GM18520 (cell line): Measurements from ENCODE around the gene CTBP2.
"Not testable (repeated sequence)": the region's sequence is repeated elsewhere in the genome, so short reads cannot be mapped to it uniquely, and the experiment has no call there.

Experiments used
- ATAC-seq: cut with Tn5 transposase; IDR thresholded peaks from one replicate; pipeline ENCODE4 v1.9.1; 2021; ENCODE audit not compliant: unreplicated experiment

CTBP2 gene

GRCh38 chr10:125186431-125187170 is 26.2 kb upstream of the CTBP2 start:
- ATAC-seq, result no peak

DNA sequence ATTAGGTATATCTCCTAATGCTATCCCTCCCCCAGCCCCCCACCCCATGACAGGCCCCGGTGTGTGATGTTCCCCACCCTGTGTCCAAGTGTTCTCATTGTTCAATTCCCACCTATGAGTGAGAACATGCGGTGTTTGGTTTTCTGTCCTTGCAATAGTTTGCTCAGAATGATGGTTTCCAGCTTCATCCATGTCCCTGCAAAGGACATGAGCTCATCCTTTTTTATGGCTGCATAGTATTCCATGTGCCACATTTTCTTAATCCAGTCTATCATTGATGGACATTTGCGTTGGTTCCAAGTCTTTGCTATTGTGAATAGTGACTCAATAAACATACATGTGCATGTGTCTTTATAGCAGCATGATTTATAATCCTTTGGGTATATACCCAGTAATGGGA is 18.7 kb upstream of the CTBP2 start:
- ATAC-seq, result not testable (repeated sequence)

GRCh38 chr10:125177641-125178640 is 17.6 kb upstream of the CTBP2 start:
- no peak for ATAC-seq

GRCh38 chr10:125175807-125176206 is 15.4 kb upstream of the CTBP2 start:
- no peak for ATAC-seq

DNA sequence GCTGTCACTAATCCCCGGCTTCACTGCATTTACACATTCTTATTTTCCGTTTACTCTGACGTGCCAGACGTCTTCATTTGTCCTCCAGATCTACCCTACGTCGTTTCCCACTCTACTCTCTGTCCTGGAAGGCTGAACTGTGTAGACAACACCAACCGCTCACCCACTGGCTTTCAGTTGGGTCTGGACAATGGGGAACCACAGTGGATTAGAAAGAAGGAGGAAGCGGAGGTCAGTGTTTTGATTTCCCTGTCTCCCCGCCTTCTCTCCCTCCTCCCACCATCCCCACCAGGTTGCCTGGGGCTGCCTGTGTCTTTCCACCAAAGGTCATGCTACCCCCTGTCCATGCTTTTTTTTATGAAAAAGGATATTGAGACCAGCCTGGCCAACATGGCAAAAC is 14.0 kb upstream of the CTBP2 start:
- ATAC-seq, result no peak

DNA sequence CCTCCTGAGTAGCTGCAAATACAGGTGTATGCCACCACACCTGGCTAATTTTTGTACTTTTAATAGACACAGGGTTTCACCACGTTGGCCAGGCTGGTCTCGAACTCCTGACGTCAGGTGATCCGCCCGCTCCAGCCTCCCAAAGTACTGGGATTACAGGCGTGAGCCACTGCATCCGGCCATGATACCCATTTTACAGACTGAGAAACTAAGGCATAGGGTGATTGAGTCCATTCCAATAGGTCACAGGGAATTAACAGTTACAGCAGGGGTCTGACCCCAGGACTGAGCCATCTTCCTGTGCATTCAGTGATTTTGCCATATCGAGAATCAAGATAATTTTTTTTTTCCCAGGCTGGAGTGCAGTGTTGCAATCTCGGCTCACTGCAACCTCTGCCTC is 12.3 kb upstream of the CTBP2 start:
- no peak for ATAC-seq

DNA sequence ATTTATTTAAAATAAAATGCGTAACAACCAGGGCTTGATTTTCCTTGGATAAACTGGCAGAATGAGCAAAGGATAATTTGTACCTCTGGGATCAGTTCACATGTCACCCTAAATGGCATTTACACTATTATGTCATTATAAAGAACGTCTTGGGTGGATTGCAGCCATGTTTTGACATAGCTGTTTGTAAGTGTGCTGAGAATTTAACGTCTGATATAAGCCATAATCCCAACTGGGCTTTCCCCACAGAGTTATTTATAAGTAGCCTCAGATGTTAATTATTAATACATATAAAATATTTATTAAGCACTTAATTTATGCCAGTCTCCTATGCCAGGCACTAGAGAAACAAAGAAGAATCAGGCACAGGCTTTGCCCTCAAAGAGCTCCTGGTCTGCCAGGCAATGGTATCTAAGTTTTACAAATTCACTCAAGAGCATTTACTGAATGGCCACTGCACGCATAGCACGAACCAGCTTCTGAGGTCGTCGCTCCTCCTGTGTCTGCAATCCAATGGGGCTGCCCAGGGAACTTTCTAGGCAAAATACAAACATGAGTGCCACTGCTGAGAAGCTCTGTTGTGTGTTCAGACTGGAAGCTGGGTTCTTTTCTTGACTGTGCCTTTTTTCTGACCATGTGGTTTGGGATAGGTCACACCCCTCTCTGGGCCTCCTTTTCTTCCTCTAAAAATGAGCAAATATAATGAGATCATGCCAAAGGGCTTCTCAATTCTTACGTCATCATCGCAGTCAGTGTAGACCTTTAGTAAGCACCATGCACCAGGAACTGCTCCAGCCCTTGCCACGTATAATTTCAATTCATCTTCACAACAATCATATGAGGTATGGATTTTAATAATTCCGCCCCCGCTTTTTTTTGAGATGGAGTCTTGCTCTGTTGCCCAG is 11.3 kb upstream of the CTBP2 start:
- no peak for ATAC-seq

GRCh38 chr10:125169915-125170314 is 9.6 kb upstream of the CTBP2 start:
- no peak for ATAC-seq

DNA sequence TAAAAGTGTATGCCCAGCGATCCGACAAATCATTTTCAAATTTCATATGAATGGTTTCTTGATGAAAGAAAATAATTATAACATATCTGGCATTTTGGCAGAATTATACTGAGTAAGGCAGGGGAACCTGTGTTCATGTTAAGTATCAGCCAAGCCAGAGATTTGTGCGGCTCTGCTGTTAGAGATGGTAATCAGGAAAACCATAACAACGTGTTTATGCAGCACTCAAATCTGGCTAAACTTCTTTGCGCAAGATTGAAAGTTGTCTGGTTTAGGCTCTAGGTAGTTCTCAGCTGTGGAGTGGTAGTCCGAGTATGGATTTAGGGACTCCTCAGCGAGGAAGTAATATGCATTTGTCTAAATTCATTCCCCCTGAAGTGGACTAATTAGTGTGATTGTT is 8.9 kb upstream of the CTBP2 start:
- ATAC-seq, result no peak

DNA sequence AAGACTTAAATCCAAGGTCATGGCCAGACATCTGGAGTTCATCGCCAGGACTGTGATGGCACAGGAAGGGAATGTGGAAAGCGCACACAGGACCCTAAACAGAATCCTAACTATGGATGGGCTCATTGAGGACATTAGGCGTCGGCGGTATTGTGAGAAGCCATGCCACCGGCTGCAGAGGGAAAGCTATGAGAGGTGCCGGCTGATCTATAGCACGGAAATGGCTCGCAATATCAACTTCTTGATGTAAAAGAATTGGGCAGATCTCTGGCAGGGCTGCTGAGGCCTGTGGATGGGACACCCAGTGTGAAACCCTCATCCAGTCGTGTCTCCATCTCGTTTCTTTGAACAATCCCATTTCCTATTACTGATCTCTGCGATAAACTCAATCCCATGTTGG is 6.3 kb upstream of the CTBP2 start:
- no peak for ATAC-seq

GRCh38 chr10:125165584-125166573 is 5.5 kb upstream of the CTBP2 start:
- ATAC-seq, result no peak

DNA sequence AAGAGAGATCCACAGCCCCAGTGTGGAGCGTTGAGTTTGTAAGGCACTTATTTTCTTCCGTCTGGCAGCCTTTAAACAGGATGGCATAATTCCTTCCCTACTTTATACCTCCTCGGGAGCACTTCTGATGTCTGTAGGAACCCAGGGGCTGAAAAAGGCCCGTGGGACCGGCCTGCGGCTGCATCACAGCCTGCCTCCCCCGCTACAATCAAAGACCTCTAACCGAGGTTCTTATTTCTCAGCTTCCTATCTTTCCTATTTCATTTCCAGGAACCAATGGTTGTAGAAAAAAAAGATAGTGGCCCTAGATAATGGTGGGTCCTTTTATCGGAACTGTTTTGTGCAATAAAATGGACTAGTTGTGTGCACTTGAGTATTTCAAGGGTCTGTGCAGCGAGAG is 4.1 kb upstream of the CTBP2 start:
- ATAC-seq, result no peak

DNA sequence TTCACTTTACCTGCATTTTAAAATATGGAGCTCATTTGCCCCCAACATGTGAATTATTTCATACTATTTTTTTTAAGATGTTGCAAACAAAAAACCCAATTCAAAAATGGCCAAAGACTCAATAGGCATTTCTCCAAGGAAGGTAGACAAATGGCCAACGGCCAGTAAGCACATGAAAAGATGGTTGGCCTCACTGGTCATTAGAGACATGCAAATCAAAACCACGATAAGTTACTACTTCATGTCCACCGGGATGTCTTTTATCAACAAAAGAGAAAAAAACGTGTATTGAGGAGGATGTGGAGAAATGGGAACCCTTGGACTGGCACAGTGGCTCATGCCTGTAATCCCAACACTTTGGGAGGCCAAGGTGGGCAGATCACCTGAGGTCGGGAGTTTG is 3.4 kb upstream of the CTBP2 start:
- ATAC-seq, result no peak

- not testable (repeated sequence) for ATAC-seq
Observed at GRCh38 chr10:125163312-125163711, 2.9 kb upstream of the CTBP2 start.

DNA sequence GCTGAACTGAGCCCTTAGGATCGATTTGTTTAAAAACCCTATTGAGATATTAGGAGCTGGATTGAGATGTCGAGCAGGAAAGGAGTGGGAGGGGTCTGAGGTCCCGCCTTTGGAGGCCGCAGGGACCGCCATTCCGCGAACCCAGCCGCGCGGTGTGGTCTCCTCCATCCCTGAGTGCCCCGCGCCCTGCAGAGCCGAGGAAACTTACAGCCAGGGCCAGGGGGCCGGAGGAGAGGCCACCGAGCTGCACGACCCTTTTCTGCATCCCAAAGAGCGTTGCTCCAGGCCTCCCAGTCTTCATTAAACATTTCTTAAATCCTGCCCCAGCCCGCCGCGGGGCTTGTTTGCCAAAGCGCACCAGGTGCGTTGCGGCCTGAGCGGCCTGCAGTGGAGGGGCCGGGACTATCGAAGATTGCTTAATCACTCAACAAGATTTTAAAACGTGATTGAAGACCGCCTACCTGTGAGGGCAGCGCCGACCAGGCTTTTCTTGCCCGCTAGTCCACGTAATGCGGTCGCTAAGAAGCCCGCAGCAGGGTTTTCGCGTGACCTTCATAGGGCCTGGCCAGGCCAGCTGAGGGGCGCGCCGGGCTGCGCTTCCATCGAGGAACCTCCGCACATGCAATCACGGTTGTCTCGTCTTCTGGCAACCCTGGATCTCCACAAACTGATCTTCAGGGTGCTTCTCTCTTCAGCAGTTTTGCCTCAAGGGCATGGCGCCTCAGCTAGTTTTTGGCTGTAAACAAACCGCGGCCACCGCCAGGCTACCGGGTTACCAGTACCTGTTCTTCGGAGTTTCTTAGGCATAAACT is 2.0 kb upstream of the CTBP2 start:
- no peak for ATAC-seq

GRCh38 chr10:125161707-125162119 is 1.4 kb upstream of the CTBP2 start:
- ATAC-seq, result no peak

DNA sequence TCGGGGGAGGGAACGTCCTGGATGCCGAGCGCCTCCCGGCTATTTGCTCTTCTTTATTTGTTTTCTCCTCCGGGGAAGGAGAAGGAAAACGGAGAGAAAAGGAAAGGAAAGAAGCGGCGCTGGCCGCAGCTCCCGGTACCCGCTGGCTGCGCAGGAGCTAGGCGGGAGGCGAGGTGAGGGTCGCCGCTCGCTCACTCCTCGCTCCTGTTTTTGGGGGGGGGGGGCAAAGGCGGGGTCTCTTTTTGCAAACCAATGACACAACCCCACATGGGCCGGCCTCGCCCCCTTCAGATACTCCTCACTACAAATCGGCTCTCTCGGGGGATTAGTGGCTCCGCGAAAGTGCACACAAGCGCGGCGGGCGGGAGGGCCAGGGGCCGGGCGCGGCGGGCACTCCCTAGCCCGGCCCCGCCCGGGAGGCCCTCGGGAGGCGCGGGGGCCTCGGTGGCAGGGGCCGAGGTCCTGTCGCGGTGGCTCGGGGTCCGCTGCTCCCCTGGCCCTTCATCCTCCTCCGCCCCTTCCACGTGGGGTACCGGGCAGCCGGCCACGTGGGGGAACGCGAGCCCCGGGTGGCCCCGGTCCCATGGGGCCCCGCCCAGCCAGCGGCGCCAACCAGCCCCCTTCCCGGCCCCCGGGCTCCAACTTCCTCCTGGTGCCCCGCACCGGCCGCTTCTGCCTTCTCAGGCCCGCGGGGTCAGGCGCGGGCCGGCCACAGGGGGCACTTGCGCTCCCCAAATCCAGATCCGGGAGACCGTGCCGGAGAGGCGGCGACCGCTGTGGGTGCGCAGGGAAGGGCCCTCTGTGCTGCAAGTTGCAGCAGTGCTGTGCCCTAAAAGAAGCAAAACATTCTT is 718 bp upstream of the CTBP2 start:
- ATAC-seq, result no peak

GRCh38 chr10:125159486-125159931 is 854 bp downstream of the CTBP2 start:
- ATAC-seq, result no peak
